Loucy (cell line): ENCODE measurements around the gene CCDC88C.

ENCODE experiments used
- CTCF ChIP-seq: fragments of 200-600 bp; sonication (generic); conservative IDR thresholded peaks from 2 replicates; pipeline ENCODE4 v1.5.1; 2014; ENCODE audit warnings: mild to moderate bottlenecking, antibody characterized with exemption, low read length
- EZH2phosphoT487 ChIP-seq: fragments of 200-600 bp; IDR thresholded peaks from 2 replicates; pipeline ENCODE4 v1.6.1; 2018; ENCODE audit warnings: antibody characterized with exemption, mild to moderate bottlenecking, moderate library complexity, borderline replicate concordance

GRCh38 chr14:91261115-91261514 lies 156.5 kb downstream of the CCDC88C start:
- TF ChIP-seq CTCF: no peak
- TF ChIP-seq EZH2phosphoT487: no peak
